GM18499 (cell line): ENCODE data around the gene E2F4.
A peak's percentile ranks its signal among the peaks of the same experiment; 100 is the strongest.

Experiments used
- ATAC-seq: cut with Tn5 transposase; IDR thresholded peaks from one replicate; pipeline ENCODE4 v1.9.1; 2021; ENCODE audit warnings: moderate number of reproducible peaks; ENCODE audit not compliant: insufficient read depth, unreplicated experiment

Gene E2F4

DNA sequence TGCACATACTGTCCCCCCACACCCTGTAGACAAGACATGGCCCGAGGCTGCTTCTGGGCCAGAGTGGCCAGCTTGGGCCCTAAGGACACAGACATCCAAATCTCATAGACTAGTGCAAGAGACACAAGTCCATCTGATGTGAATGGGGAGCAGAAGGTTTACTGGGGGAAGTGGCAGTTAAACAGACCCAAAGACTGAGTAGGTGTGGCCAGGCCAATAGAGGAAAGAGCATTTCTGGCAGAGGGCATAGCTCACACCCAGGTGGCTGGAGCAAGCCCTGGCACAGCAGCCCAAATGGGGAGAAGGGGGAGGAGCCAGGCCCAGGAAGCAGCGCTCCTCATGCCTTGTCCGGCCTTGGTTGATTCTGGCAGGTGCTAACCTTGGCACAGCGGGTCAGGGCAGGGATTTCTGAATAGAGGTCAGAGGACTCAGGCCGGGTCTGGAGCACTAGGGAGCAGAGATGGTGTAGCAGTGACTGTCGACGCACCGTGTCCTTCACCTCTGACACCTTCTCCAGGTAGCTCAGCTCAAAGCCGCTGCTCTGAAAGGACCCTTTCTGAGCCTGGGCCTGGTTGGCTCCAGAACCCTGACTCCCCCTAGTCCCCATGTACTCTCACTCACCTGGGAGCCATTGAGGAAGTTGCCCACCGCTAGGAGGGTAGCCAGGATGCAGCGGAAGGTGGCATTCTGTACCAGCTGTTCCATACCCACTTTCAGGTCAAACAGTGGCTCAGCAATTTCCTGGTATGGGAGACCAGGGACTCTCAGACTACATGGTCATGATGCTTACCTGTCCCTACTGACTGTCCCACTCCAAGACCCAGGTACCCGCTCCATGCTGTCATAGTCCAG is 39.1 kb downstream of the E2F4 start:
- ATAC-seq, result no peak

DNA sequence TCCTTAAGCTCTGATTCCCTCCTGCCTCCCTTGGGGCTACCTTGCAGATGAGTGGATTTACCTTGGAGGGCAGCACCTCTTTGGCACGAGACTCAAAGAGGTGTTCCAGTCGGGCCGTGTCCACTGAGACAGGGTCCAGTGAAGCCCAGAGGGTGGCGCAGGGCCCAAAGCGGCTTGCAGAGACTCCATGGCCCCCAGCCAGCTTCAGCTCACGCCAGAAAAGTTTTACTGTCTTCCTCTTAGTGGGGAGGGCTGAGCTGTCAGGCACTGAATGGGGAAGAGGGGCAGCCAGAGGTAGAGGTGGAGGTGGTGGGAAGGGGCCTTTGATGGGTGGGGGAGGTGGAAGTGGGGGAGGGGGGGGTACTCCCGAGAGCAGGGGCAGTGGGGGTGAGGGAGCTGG is 41.6 kb downstream of the E2F4 start:
- ATAC-seq, result no peak

- ATAC-seq, result no peak
Observed at GRCh38 chr16:67234180-67234597, 42.2 kb downstream of the E2F4 start.

DNA sequence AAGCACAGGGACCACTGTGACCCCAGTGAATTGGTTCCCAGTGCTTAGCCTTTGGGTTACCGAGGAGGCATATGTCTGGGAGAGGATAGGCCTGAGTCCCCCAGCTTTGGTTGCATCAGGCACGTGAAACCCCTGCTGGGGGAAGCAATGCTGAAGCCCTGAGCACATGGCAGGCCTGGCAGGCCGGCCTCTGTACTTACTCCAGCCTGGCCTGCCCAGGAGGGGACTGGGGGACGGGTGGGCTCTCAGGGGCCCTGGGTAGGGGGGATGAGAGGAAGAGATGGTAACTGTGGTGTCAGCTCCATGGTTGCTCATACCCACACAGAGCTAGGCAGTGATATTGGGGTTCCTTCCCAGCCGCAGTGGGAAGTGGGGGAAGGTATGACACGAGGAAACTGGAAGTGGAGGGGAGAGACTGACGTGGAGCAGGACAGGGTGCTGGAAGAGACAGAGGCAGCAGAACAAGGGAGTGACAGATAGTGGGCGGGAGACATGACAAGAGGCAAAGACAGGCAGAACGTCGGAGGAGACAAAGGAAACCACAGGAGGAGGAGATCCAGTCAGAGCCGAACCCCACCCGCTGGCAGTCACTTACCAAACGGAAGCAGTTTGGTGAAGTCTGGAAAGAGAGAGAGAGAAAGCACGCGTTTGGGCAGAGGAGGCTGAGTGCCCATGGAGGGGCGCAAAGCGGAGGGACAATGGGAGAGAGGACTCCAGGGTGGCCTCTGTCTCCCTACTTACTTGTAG is 44.0 kb downstream of the E2F4 start:
- no peak for ATAC-seq

- ATAC-seq, result no peak
Observed at GRCh38 chr16:67236563-67237395, 44.8 kb downstream of the E2F4 start.

- no peak for ATAC-seq
Observed at GRCh38 chr16:67237396-67238277, 45.7 kb downstream of the E2F4 start.

DNA sequence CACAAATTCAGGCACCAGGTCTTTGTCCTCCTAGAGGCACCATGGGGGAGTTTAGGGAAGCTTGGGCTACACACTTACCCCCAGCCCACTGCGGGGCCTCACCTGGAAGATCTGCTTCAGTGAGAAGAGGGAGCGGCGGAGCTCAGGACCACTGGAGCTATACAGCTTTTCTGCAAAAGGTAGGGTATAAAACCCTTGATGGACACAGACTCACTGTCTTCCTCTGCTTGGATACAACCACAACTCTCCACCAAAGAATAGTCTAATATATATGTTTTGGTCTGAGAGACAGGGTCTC is 46.3 kb downstream of the E2F4 start:
- no peak for ATAC-seq

DNA sequence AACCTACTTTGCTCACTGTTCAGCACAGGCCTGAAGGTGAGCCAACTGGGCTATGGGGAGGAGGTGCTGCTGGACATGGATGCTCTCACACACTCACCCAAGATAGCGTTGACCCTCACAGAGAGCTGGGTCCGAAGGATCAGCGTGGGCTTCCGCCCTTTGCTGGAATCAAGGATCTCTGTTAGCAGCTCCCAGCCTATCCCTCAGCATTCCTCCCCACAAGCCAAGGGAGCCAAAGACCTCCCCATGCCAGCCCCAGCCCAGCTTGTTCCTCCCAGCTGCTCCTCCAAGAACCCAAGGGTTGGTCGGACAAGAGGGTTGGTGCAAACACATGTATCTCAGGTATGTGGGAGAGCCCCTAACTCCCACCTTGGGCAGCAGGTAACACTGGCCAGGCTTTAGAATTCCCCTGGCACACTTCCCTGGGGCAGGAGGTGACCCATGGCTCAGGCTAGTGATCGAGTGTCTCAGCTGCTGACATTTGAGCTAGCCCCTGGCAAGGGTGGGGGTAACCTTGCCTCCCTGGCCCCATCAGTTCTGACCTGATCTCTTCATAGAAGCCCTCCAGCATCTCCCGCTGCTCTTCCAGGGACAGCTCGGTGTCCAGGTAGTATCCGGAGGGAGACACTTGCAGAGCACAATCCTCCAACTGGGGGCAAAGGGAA is 47.0 kb downstream of the E2F4 start:
- ATAC-seq, result no peak

- no peak for ATAC-seq
Observed at GRCh38 chr16:67240506-67240905, 48.6 kb downstream of the E2F4 start.

DNA sequence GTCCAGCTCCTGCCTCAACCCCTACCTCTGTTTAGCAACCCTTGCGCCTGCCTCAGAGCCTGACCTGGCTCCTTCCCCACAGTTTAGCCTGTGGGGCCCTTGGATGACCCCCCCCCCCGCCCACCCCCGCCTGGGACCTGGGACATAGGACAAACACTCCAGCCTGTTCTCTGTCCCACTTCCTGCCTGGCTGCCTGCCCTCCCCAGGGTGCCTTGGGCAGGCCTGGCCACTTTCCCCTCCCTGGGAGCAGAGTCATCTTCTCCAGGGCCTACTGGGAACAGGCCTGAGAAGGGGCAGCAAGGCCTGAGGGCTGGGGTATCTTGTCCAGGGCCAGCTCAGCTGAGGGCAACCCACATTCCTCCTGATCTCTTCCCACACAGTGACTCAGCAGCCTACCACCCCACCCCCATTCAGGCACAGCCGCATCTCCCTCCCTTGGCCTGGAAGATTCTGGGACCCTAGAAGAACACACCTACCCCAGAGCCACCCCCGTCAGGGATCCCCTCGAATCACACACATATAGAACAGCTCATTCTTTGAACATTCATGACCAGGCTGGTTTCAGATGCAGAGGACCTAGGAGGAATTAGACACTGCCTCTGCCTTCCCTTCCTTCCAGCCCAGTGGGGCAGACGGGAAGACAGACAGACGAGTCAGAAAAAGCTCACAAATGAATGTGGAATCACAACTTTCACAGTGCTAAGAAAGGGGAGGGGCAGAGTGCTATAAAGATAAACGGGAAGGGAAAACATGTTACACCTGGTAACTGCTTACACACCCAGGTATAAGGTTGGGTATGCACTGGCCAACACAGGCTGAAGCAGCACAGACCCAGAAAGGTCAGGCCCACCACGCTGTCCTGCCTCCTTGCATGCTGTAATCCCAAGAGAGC is 49.3 kb downstream of the E2F4 start:
- ATAC-seq, result no peak

GRCh38 chr16:67242138-67242730 is 50.3 kb downstream of the E2F4 start:
- ATAC-seq, result no peak

GRCh38 chr16:67243481-67243880 is 51.5 kb downstream of the E2F4 start:
- ATAC-seq, result no peak

GRCh38 chr16:67244387-67245185 is 52.6 kb downstream of the E2F4 start:
- peak; percentile 38 for ATAC-seq

- no peak for ATAC-seq
Observed at GRCh38 chr16:67245186-67245585, 53.2 kb downstream of the E2F4 start.

DNA sequence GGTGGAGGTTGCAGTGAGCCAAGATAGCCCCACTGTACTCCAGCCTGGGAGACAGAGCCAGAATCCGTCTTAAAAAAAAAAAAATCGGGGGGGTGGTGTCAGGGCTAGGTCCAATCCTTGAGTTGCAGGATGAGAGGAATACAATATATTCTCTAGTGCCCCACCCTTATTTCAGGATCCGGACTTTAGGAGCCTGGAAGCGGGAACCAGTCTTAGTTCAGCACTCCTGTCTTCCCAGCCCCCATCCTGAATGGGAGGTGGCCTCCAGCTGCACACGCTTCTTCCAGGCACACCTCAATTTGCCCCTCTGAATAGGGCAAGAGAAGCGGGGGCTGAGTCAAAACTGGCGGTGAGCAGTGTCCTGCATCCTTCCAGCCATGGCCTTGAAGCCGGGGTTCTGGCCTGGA is 53.7 kb downstream of the E2F4 start:
- ATAC-seq, result no peak

DNA sequence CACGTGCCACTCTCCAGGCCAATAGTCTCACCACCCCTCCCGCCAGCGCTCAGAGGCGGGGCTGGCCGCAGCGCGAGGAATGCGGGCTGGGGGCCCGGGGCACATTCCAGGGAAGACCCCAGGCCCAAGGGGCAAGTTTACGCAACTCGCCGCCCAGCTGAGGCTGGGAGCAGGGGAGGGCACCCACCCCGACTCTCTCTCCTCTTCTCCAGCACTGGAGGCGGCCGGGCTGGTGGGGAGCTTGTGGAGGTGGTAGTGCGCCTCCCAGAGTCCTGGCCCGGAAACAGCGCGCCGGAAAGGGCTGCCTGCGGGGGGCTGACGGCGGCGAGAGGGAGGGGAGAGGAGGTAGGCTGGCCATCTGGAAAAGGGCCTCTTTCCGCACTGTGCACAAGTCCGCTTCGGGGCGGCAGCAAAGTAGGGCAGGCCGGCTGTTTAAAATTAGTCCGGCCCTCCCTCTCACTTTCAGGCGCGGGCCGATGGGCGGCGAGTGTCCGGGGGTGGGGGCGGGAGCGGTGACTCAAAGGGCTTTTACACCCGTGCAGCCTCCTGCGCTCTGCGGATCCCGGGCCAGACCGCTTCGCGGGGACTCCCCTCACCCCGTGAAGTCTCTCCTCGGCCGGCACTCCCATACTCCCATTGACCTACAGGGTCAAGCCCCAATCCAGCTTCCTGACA is 54.3 kb downstream of the E2F4 start:
- ATAC-seq, result no peak

GRCh38 chr16:67246756-67247191 is 54.8 kb downstream of the E2F4 start:
- ATAC-seq, result no peak
